HEK293 (cell line): ENCODE measurements around the gene GGPS1.

Experiments
- ELK4 ChIP-seq: IDR thresholded peaks from 2 replicates; pipeline ENCODE4 v1.6.1; 2011; ENCODE audit warnings: mild to moderate bottlenecking, low read depth, low read length, borderline replicate concordance
- SCRT1 ChIP-seq: fragments of 450-650 bp; formaldehyde crosslinking; IDR thresholded peaks from 2 replicates; pipeline ENCODE4 v1.5.1; 2016; ENCODE audit warnings: missing biosample characterization, missing genetic modification characterization, borderline replicate concordance
- ZNF311 ChIP-seq: fragments of 450-650 bp; formaldehyde crosslinking; IDR thresholded peaks from 2 replicates; pipeline ENCODE4 v1.5.1; 2017; ENCODE audit warnings: missing biosample characterization, missing genetic modification characterization, borderline replicate concordance
- ZNF544 ChIP-seq: fragments of 450-650 bp; formaldehyde crosslinking; IDR thresholded peaks from 2 replicates; pipeline ENCODE4 v1.5.0; 2017; ENCODE audit warnings: missing biosample characterization, missing genetic modification characterization

GGPS1 gene

GRCh38 chr1:235391874-235392273 lies 63.5 kb downstream of the GGPS1 start (continued):
- TF ChIP-seq ELK4 (no peak), ZNF544 (no peak), SCRT1 (no peak), ZNF311 (tag by site-specific recombination) (no peak)
- TF ChIP-seq, all 188 proteins: peak for 2
